GM23248 (cell line): ENCODE data around the gene PCMT1.
"Not testable (repeated sequence)": the region's sequence is repeated elsewhere in the genome, so short reads cannot be mapped to it uniquely, and the experiment has no call there.

ENCODE experiments used
- EZH2 ChIP-seq: fragments of 200-600 bp; sonication (generic); IDR thresholded peaks from 2 replicates; pipeline ENCODE4 v1.6.1; 2018; ENCODE audit warnings: antibody characterized with exemption, mild to moderate bottlenecking; ENCODE audit not compliant: insufficient read depth, poor library complexity, severe bottlenecking
- EZH2phosphoT487 ChIP-seq: fragments of 200-600 bp; sonication (generic); IDR thresholded peaks from 2 replicates; pipeline ENCODE4 v1.6.1; 2018; ENCODE audit warnings: antibody characterized with exemption, moderate library complexity, mild to moderate bottlenecking, low read depth; ENCODE audit not compliant: insufficient read depth

DNA sequence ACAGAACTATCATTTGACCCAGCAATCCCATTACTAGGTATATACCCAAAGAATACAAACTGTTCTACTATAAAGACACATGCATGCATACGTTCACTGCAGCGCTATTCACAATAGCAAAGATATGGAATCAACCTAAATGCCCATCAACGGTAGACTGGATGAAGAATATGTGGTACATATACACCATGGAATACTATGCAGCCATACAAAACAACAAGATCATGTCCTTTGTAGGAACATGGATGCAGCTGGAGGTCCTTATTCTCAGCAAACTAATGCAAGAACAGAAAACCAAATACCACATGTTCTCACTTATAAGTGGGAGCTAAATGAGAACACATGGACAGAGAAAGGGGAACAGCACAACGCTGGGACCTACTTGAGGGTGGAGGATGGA lies 98.8 kb downstream of the PCMT1 start:
- not testable (repeated sequence) for TF ChIP-seq EZH2phosphoT487, EZH2
